ELF-1 (cell line): Measurements from ENCODE around the gene DGCR2.
"Not testable (repeated sequence)": the region's sequence is repeated elsewhere in the genome, so short reads cannot be mapped to it uniquely, and the experiment has no call there.

Source experiments
- DNase-seq: peaks from one replicate; pipeline ENCODE4 v3.0.0-alpha.2; 2016; ENCODE audit warnings: low read depth, low spot score

Gene DGCR2

GRCh38 chr22:19109198-19110063 lies 12.8 kb downstream of the DGCR2 start:
- no peak for DNase-seq

GRCh38 chr22:19108807-19109197 lies 13.4 kb downstream of the DGCR2 start:
- DNase-seq: no peak

GRCh38 chr22:19107730-19108074 lies 14.5 kb downstream of the DGCR2 start:
- DNase-seq: no peak

- DNase-seq: no peak
Measured at GRCh38 chr22:19106886-19107729, 15.1 kb downstream of the DGCR2 start.

- DNase-seq: peak; percentile 23
Measured at GRCh38 chr22:19105867-19106802, 16.1 kb downstream of the DGCR2 start.

- DNase-seq: no peak
Measured at GRCh38 chr22:19105456-19105855, 16.8 kb downstream of the DGCR2 start.

GRCh38 chr22:19103880-19104821 lies 18.1 kb downstream of the DGCR2 start:
- DNase-seq: no peak

GRCh38 chr22:19098157-19098556 lies 24.1 kb downstream of the DGCR2 start:
- no peak for DNase-seq

GRCh38 chr22:19097518-19097917 lies 24.7 kb downstream of the DGCR2 start:
- no peak for DNase-seq

GRCh38 chr22:19096555-19096954 lies 25.7 kb downstream of the DGCR2 start:
- DNase-seq: no peak

GRCh38 chr22:19094393-19094997 lies 27.7 kb downstream of the DGCR2 start:
- DNase-seq: no peak

GRCh38 chr22:19092725-19093124 lies 29.5 kb downstream of the DGCR2 start:
- DNase-seq: no peak

- DNase-seq: no peak
Measured at GRCh38 chr22:19090586-19091127, 31.6 kb downstream of the DGCR2 start.

GRCh38 chr22:19090183-19090582 lies 32.0 kb downstream of the DGCR2 start:
- no peak for DNase-seq

- no peak for DNase-seq
Measured at GRCh38 chr22:19088866-19089595, 33.2 kb downstream of the DGCR2 start.

GRCh38 chr22:19086896-19087295 lies 35.3 kb downstream of the DGCR2 start:
- DNase-seq: no peak

GRCh38 chr22:19086417-19086816 lies 35.8 kb downstream of the DGCR2 start:
- DNase-seq: no peak

GRCh38 chr22:19085233-19085718 lies 36.9 kb downstream of the DGCR2 start:
- no peak for DNase-seq

- not testable (repeated sequence) for DNase-seq
Measured at GRCh38 chr22:19084586-19084985, 37.6 kb downstream of the DGCR2 start.
